GM23338 (cell line): ENCODE data around the gene ADCK2. TPM values are rescaled to one million over a fixed set of nuclear protein-coding genes. Genes with fewer than 3 reads are reported as not detected.

Experiments
- ATAC-seq: fragments of 200-7000 bp; cut with Tn5 transposase; 3 replicates; pipeline ENCODE4 v1.9.1; 2020
- DNase-seq: peaks from one replicate; pipeline ENCODE4 v3.0.0-alpha.2; 2015; ENCODE audit warnings: low spot score
- H2AFZ ChIP-seq: fragments of 200-600 bp; sonication (generic); 2 replicates; pipeline ENCODE4 v1.8.0; 2016; ENCODE audit warnings: antibody characterized with exemption, mild to moderate bottlenecking, moderate library complexity
- H3F3A ChIP-seq: fragments of 200-600 bp; sonication (generic); replicated peaks from 2 replicates; pipeline ENCODE4 v1.8.0; 2017; ENCODE audit warnings: antibody characterized with exemption, mixed run types, low read depth
- H3K27ac ChIP-seq: fragments of 200-600 bp; sonication (generic); 2 replicates; pipeline ENCODE4 v1.6.1; 2016; ENCODE audit warnings: low read depth
- H3K27me3 ChIP-seq: fragments of 200-600 bp; sonication (generic); 2 replicates; pipeline ENCODE4 v1.8.0; 2016; ENCODE audit warnings: mild to moderate bottlenecking, mixed run types, moderate library complexity; ENCODE audit not compliant: insufficient read depth
- H3K36me3 ChIP-seq: fragments of 200-600 bp; sonication (generic); 2 replicates; pipeline ENCODE4 v1.8.0; 2016; ENCODE audit warnings: mild to moderate bottlenecking; ENCODE audit not compliant: insufficient read depth
- H3K4me1 ChIP-seq: fragments of 200-600 bp; sonication (generic); 2 replicates; pipeline ENCODE4 v1.8.0; 2016; ENCODE audit warnings: mild to moderate bottlenecking, moderate library complexity; ENCODE audit not compliant: insufficient read depth
- H3K4me2 ChIP-seq: fragments of 200-600 bp; sonication (generic); 2 replicates; pipeline ENCODE4 v1.7.1; 2017; ENCODE audit warnings: mixed run types
- H3K4me3 ChIP-seq: fragments of 200-600 bp; sonication (generic); 2 replicates; pipeline ENCODE4 v1.6.1; 2016; ENCODE audit warnings: mixed run types
- H3K79me2 ChIP-seq: fragments of 200-600 bp; sonication (generic); replicated peaks from 2 replicates; pipeline ENCODE4 v1.8.0; 2017; ENCODE audit warnings: mild to moderate bottlenecking; ENCODE audit not compliant: insufficient read depth
- H3K9me2 ChIP-seq: fragments of 200-600 bp; sonication (generic); 2 replicates; pipeline ENCODE4 v1.8.0; 2017; ENCODE audit not compliant: insufficient read depth
- H4K20me1 ChIP-seq: fragments of 200-600 bp; sonication (generic); replicated peaks from 2 replicates; pipeline ENCODE4 v1.8.0; 2017; ENCODE audit warnings: mild to moderate bottlenecking; ENCODE audit not compliant: insufficient read depth
- H3K27ac Mint-ChIP-seq: 2 replicates; pipeline ENCODE4 v1.8.0; 2020; ENCODE audit warnings: inconsistent platforms, mild to moderate bottlenecking, moderate library complexity, mixed read lengths
- H3K27me3 Mint-ChIP-seq: 3 replicates; pipeline ENCODE4 v1.8.0; 2022; ENCODE audit warnings: low read depth, mild to moderate bottlenecking, moderate library complexity, mixed read lengths, inconsistent platforms; ENCODE audit not compliant: insufficient read depth, poor library complexity
- H3K36me3 Mint-ChIP-seq: 3 replicates; pipeline ENCODE4 v1.8.0; 2021; ENCODE audit warnings: low read depth, mild to moderate bottlenecking, inconsistent platforms, moderate library complexity, mixed read lengths
- H3K4me1 Mint-ChIP-seq: 3 replicates; pipeline ENCODE4 v1.8.0; 2020; ENCODE audit warnings: mild to moderate bottlenecking, inconsistent platforms, mixed read lengths
- H3K4me3 Mint-ChIP-seq: 3 replicates; pipeline ENCODE4 v1.8.0; 2021; ENCODE audit warnings: moderate library complexity, mild to moderate bottlenecking, inconsistent platforms, mixed read lengths
- H3K9me3 Mint-ChIP-seq: 3 replicates; pipeline ENCODE4 v1.8.0; 2020; ENCODE audit warnings: moderate library complexity, mild to moderate bottlenecking, inconsistent platforms, mixed read lengths
- CREB1 ChIP-seq: fragments of 250-450 bp; sonication (Bioruptor Pico); IDR thresholded peaks from 2 replicates; pipeline ENCODE4 v1.5.0; 2020; ENCODE audit warnings: low read depth, mild to moderate bottlenecking, moderate library complexity
- EZH2 ChIP-seq: fragments of 200-600 bp; sonication (generic); IDR thresholded peaks from one replicate; pipeline ENCODE4 v1.8.0; 2017; ENCODE audit warnings: antibody characterized with exemption, mild to moderate bottlenecking, low read depth; ENCODE audit not compliant: unreplicated experiment
- EZH2phosphoT487 ChIP-seq: fragments of 200-600 bp; sonication (generic); IDR thresholded peaks from one replicate; pipeline ENCODE4 v1.8.1; 2018; ENCODE audit warnings: antibody characterized with exemption; ENCODE audit not compliant: unreplicated experiment
- JUNB ChIP-seq: IDR thresholded peaks from one replicate; pipeline ENCODE4 v1.6.1; 2016; ENCODE audit warnings: antibody characterized with exemption; ENCODE audit not compliant: unreplicated experiment
- NANOG ChIP-seq: IDR thresholded peaks from 2 replicates; pipeline ENCODE4 v1.6.1; 2016; ENCODE audit warnings: antibody characterized with exemption, borderline replicate concordance
- POLR2AphosphoS5 ChIP-seq: IDR thresholded peaks from 2 replicates; pipeline ENCODE4 v1.6.1; 2016; ENCODE audit warnings: antibody characterized with exemption, low read depth
- STAT1 ChIP-seq: IDR thresholded peaks from one replicate; pipeline ENCODE4 v1.6.1; 2016; ENCODE audit warnings: antibody characterized with exemption; ENCODE audit not compliant: unreplicated experiment
- ZNF114 ChIP-seq: fragments of 250-450 bp; sonication (Bioruptor Pico); IDR thresholded peaks from 2 replicates; pipeline ENCODE4 v1.5.0; 2020; ENCODE audit warnings: mild to moderate bottlenecking, moderate library complexity
- ZNF331 ChIP-seq: fragments of 250-450 bp; sonication (Bioruptor Pico); IDR thresholded peaks from 2 replicates; pipeline ENCODE4 v1.5.0; 2020; ENCODE audit warnings: low read depth, mild to moderate bottlenecking, moderate library complexity
- polyA plus RNA-seq: library from polyadenylated mRNA; unstranded; fragments of >200 nt; fragmentation: Nextera tagmentation; extraction: Ambion mirVana; gene quantifications from 2 replicates; pipeline ENCODE4 v1.2.1, GENCODE V29; 2016
- total RNA-seq: library from RNA; depleted of rRNA; stranded (reverse); fragments of >200 nt; shearing (Covaris generic); gene quantifications from 2 replicates; pipeline ENCODE4 v1.2.3, GENCODE V29; 2014
- TF ChIP-seq, protein P1 (sequence below), 2 experiments: fragments of 200-600 bp in 1 of 2; sonication (generic) in 1 of 2; conservative IDR thresholded peaks; 2 replicates each; pipeline versions ENCODE4 v1.5.1 to v1.6.1; 2016 to 2017; ENCODE audit warnings: antibody characterized with exemption in 2 of 2, low read depth in 2 of 2, mild to moderate bottlenecking in 2 of 2, moderate library complexity in 1 of 2
- TF ChIP-seq, protein P2 (sequence below): IDR thresholded peaks from one replicate; pipeline ENCODE4 v1.6.1; 2018; ENCODE audit warnings: antibody characterized with exemption; ENCODE audit not compliant: unreplicated experiment
- TF ChIP-seq, protein P3 (sequence below): IDR thresholded peaks from 2 replicates; pipeline ENCODE4 v1.6.1; 2016; ENCODE audit warnings: antibody characterized with exemption

The ADCK2 gene
- total and polyA plus RNA-seq, 2 experiments from 2014 or later = 4.7 to 14.4 TPM

DNA sequence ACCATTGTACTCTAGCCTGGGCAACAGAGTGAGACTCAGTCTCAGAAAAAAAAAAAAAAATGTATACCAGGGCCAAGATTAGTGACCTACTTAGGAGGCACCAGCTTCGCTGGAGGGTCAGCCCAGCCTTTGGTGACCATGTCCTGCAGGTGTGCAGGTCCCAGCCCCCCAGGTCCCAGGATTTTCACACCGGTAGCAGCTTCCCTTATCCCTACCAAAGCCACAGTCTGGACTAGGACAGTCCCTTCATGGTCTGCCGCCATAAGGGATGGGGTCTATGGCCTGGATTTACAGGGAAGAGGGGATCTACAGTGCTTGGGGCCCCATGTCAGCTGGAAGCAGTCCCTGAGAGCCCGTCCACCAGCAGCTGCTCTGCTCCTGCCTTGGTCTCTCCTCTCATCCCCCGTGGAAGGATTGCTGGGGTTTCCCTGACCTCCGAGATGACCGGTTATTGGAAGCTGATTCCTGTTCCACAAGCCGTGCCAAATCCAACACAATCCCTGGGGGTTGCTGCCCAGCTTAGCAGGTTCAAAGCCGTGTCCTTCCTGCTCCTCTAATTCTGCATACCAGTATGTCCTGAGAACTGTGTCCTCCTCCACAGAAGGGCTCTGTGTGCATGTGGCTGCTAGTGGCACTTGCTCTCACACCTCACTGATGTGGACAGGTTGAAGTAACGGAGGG is 12.8 kb downstream of the ADCK2 start:
- no peak overlapping the region for H3K4me3 ChIP-seq
- no peak overlapping the region for H3K4me2 ChIP-seq
- TF ChIP-seq, protein P1, sequence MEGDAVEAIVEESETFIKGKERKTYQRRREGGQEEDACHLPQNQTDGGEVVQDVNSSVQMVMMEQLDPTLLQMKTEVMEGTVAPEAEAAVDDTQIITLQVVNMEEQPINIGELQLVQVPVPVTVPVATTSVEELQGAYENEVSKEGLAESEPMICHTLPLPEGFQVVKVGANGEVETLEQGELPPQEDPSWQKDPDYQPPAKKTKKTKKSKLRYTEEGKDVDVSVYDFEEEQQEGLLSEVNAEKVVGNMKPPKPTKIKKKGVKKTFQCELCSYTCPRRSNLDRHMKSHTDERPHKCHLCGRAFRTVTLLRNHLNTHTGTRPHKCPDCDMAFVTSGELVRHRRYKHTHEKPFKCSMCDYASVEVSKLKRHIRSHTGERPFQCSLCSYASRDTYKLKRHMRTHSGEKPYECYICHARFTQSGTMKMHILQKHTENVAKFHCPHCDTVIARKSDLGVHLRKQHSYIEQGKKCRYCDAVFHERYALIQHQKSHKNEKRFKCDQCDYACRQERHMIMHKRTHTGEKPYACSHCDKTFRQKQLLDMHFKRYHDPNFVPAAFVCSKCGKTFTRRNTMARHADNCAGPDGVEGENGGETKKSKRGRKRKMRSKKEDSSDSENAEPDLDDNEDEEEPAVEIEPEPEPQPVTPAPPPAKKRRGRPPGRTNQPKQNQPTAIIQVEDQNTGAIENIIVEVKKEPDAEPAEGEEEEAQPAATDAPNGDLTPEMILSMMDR (conservative IDR thresholded peaks at IDR 0.05; ENCODE audit: low read depth in 2 of 2) = no peak
- no peak for TF ChIP-seq POLR2AphosphoS5
- no peak for TF ChIP-seq NANOG
- TF ChIP-seq EZH2phosphoT487 = no peak
- no peak for TF ChIP-seq CREB1
- TF ChIP-seq, protein P2, sequence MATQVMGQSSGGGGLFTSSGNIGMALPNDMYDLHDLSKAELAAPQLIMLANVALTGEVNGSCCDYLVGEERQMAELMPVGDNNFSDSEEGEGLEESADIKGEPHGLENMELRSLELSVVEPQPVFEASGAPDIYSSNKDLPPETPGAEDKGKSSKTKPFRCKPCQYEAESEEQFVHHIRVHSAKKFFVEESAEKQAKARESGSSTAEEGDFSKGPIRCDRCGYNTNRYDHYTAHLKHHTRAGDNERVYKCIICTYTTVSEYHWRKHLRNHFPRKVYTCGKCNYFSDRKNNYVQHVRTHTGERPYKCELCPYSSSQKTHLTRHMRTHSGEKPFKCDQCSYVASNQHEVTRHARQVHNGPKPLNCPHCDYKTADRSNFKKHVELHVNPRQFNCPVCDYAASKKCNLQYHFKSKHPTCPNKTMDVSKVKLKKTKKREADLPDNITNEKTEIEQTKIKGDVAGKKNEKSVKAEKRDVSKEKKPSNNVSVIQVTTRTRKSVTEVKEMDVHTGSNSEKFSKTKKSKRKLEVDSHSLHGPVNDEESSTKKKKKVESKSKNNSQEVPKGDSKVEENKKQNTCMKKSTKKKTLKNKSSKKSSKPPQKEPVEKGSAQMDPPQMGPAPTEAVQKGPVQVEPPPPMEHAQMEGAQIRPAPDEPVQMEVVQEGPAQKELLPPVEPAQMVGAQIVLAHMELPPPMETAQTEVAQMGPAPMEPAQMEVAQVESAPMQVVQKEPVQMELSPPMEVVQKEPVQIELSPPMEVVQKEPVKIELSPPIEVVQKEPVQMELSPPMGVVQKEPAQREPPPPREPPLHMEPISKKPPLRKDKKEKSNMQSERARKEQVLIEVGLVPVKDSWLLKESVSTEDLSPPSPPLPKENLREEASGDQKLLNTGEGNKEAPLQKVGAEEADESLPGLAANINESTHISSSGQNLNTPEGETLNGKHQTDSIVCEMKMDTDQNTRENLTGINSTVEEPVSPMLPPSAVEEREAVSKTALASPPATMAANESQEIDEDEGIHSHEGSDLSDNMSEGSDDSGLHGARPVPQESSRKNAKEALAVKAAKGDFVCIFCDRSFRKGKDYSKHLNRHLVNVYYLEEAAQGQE = no peak
- no peak for TF ChIP-seq ZNF331
- TF ChIP-seq ZNF114 (CRISPR knock-in tag) = no peak
- no peak for TF ChIP-seq EZH2
- no peak overlapping the region for H2AFZ ChIP-seq
- no peaks in the 10 kb centered on the region for H3K79me2 ChIP-seq
- H3K27ac Mint-ChIP-seq = no peak overlapping the region
- no peaks in the 10 kb centered on the region for H3K9me2 ChIP-seq
- ATAC-seq (no peak), DNase-seq (no peak)
- no peaks in the 10 kb centered on the region; the same call in 2 of the 3 replicates for H3K9me3 Mint-ChIP-seq
- H3K4me1 ChIP-seq = no peaks in the 10 kb centered on the region
- H3K27me3 Mint-ChIP-seq = no peaks in the 10 kb centered on the region
- H3K27me3 ChIP-seq = no peaks in the 10 kb centered on the region
- no peaks in the 10 kb centered on the region; the same call in 2 of the 3 replicates for H3K4me1 Mint-ChIP-seq
- H4K20me1 ChIP-seq = no peaks in the 10 kb centered on the region
- no peaks in the 10 kb centered on the region for H3F3A ChIP-seq
- no peak overlapping the region for H3K4me3 Mint-ChIP-seq
- H3K27ac ChIP-seq = no peak overlapping the region
- H3K36me3 Mint-ChIP-seq = peaks cover 5% of the 10 kb centered on the region; the same call in 2 of the 3 replicates
- no peaks in the 10 kb centered on the region; the same call in 1 of the 2 replicates for H3K36me3 ChIP-seq

DNA sequence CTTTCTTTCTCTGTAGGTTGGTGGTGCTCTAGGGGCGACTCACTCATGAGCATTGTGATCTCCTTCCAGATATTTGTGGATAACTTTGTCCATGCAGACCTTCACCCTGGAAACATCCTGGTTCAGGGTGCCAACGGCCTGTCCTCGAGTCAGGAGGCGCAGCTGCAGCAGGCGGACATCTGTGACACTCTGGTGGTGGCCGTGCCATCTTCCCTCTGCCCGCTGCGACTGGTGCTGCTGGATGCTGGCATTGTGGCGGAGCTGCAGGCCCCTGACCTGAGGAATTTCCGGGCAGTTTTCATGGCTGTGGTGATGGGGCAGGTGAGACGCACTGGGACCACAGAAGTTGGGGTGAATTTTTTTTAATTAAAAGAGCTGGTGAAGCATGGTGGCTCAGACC is 14.2 kb downstream of the ADCK2 start:
- Histone ChIP-seq H3K36me3 (no peaks in the 10 kb centered on the region), H4K20me1 (no peaks in the 10 kb centered on the region), H3K27ac (no peak overlapping the region), H3K9me2 (no peaks in the 10 kb centered on the region), H3K4me1 (no peaks in the 10 kb centered on the region), H3K79me2 (no peaks in the 10 kb centered on the region), H3K4me2 (no peak overlapping the region), H3K4me3 (no peak overlapping the region), H3F3A (no peaks in the 10 kb centered on the region), H2AFZ (no peak overlapping the region), H3K27me3 (no peaks in the 10 kb centered on the region)
- Mint-ChIP-seq H3K27ac (no peak overlapping the region), H3K36me3 (peaks cover under 1% of the 10 kb centered on the region; the same call in 2 of the 3 replicates), H3K4me3 (no peak overlapping the region), H3K4me1 (no peaks in the 10 kb centered on the region; the same call in 1 of the 3 replicates), H3K9me3 (no peaks in the 10 kb centered on the region; the same call in 2 of the 3 replicates), H3K27me3 (peaks cover 3% of the 10 kb centered on the region)
- DNase-seq (no peak), ATAC-seq (no peak)
- TF ChIP-seq NANOG (no peak), CREB1 (no peak), ZNF331 (no peak), JUNB (no peak), POLR2AphosphoS5 (no peak), ZNF114 (CRISPR knock-in tag) (no peak), EZH2phosphoT487 (no peak), STAT1 (no peak), EZH2 (no peak)
- TF ChIP-seq, protein P3, sequence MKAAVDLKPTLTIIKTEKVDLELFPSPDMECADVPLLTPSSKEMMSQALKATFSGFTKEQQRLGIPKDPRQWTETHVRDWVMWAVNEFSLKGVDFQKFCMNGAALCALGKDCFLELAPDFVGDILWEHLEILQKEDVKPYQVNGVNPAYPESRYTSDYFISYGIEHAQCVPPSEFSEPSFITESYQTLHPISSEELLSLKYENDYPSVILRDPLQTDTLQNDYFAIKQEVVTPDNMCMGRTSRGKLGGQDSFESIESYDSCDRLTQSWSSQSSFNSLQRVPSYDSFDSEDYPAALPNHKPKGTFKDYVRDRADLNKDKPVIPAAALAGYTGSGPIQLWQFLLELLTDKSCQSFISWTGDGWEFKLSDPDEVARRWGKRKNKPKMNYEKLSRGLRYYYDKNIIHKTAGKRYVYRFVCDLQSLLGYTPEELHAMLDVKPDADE = no peak
- TF ChIP-seq, protein P1 (conservative IDR thresholded peaks at IDR 0.05; ENCODE audit: low read depth in 2 of 2) = no peak
